Measurements from ENCODE around the gene HAO1.
"Not testable (repeated sequence)": the region's sequence is repeated elsewhere in the genome, so short reads cannot be mapped to it uniquely, and the experiment has no call there.

- TF ChIP-seq POLR2A, CTCF (IDR thresholded peaks at IDR 0.05): not testable (repeated sequence)
Observed at GRCh38 chr20:7956561-7956960, 16.3 kb upstream of the HAO1 start.

Data from ovary (tissue), 3 donors.